VCaP (cell line): ENCODE results near the gene SRSF3.
"Not testable (repeated sequence)": the region's sequence is repeated elsewhere in the genome, so short reads cannot be mapped to it uniquely, and the experiment has no call there.

Experiments used
- H3K27ac ChIP-seq: fragments of 450-650 bp; 2 replicates; pipeline ENCODE4 v1.5.1; 2017
- CTCF ChIP-seq: fragments of 450-650 bp; conservative IDR thresholded peaks from 2 replicates; pipeline ENCODE4 v1.5.1; 2017; ENCODE audit warnings: mild to moderate bottlenecking, moderate library complexity

The SRSF3 gene

DNA sequence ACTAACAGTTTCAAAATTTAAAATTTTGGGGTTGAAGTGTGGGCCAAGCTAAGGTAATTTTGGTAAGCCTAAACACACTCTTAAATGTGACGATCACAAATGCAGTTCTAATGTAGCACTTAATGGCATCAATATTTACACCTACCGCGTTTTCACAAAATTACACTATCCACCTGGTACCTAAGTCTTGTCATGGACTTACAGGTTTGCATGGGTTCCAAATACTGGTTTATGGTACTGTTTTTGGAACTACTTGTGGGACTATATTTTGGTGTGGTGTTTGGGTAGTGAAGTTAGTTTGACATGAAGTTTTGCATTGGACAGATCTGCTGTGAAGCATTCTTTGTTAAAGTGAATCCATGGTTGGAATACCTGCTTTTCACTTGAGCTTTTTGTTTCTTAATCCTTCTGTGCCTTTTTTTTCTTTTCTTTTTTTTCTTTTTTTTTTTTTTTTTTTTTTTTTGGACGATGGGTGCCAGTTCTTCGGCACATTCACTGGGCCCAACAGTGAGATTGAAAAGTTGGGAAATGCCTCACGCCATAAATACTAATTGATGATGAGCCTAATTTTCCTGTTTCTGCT, 6.5 kb downstream of the SRSF3 start:
- H3K27ac ChIP-seq, result no peak overlapping the region
- no peak for TF ChIP-seq CTCF

DNA sequence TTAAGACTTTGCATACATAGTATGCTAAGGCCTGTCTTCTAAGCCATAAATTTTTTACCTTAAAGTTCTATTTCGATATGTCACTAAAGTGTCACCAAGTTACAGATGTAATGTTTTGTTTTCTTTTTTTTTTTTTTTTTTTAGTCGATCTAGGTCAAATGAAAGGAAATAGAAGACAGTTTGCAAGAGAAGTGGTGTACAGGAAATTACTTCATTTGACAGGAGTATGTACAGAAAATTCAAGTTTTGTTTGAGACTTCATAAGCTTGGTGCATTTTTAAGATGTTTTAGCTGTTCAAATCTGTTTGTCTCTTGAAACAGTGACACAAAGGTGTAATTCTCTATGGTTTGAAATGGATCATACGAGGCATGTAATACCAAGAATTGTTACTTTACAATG, 7.7 kb downstream of the SRSF3 start:
- H3K27ac ChIP-seq, result not testable (repeated sequence)

DNA sequence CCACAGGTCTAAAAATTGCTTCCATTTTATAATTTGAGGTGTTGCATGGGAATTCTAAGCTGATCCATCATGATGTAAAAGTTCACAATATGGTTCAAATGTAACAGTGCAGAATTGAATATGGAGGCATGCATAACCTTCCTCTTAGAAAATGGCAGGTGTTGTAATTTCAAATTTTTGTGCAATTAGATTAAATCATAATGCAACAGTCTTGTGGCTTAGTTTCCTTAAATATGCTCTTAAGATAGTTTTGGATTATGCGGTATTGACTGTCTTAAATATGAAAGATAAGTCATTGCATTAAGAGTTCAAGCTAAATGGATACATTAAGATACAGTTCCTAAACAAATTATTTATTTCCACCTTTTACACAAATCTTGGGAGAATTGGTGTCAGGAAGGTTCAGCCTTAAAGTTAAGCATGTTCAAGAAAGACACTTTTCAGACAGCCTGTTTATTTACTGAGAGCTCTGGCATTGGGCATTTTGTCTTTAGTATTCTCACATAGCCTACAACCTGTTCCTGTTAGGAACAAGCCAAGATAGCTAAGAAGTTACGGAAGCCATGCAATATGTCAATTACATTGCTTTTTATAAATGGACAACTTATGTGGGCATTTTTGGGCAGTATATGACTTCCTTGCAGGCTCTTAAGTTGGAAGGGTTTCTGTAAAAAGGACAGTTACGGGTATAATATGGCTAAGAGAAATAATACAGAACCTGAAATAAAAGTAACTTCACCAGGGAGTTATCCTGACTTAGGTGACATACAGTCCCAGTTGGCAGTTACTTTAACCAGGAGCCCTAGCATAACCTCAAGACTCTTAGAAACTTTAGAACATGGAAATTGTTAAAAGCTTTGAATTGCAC, 9.3 kb downstream of the SRSF3 start:
- H3K27ac ChIP-seq, result no peak overlapping the region
- no peak for TF ChIP-seq CTCF

DNA sequence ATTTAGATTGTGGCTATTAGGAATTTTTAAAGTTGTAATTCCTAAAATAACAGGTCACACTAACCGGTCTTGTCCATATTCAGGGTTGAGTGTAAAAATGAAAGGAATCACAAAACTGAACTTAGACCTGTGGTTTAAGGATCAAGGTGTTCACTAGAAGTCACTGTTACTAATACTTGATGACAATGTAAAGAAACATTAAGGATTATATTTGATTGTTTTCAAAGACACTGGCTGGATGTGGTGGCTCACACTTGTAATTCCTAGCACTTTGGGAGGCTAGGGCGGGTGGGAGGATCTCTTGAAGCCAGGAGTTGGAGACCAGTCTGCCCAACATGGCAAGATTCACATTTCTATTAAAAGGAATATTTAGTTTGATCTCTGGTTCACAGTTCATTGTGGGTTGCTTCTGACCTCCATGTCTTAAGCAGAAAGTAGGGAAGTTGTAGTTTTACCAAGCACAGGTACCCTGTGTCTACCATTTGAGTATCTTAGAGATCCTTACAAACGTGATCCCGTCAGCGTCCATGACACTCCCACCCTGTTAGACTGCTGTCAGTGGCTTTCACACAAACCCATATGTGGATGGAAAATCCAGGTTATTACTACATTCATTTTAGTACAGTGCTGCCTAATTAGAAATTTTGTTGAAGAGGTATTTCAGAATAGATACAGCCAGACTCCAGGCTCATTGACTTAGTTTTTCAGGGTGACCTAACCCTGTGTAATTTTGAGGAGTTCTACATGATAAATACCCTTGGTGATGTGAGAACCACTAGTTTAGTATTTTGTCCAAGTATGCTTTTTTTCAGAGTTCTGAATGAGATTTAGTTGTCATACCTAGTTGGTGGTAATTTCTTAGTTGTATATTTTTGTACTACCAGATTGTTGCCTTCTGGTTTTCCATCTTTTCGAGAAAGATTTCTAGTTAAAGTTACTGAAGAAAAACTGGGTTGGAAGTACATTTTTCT, 10.2 kb downstream of the SRSF3 start:
- TF ChIP-seq CTCF, result no peak
- no peak overlapping the region for H3K27ac ChIP-seq

DNA sequence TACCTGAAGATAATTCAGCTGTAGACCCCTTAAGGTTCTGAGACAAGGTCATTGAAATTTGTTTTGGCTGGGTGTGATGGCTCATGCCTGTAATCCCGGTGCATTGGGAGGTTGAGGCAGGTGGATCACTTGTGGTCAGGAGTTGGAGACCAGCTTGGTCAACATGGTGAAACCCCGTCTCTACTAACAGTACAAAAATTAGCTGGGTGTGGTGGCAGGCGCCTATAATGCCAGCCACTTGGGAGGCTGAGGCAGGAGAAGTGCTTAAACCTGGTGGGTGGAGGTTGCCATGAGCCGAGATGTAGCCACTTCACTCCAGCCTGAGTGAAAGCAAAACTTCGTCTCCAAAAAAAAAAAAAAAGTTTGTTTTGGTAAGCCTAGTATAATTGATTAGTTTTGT, 11.0 kb downstream of the SRSF3 start:
- H3K27ac ChIP-seq, result no peak overlapping the region
- no peak for TF ChIP-seq CTCF

GRCh38 chr6:36605560-36606391, 11.6 kb downstream of the SRSF3 start:
- no peak overlapping the region for H3K27ac ChIP-seq
- TF ChIP-seq CTCF, result 0 out of 2 replicates have a peak, but pooled peaks have one; percentile 15

DNA sequence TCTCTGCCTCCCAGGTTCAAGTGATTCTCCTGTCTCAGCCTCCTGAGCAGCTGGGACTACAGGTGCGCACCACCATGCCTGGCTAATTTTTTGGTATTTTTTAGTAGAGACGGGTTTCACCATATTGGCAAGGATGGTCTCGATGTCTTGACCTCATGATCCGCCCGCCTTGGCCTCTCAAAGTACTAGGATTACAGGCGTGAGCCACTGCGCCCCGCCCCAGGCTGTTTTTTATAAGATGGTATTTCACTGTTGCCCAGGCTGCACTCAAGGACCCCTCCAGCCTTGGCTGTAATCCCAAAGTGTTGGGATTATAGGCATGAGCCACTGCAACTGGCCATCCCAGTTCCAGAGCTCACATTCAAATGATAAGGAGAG, 13.1 kb downstream of the SRSF3 start:
- H3K27ac ChIP-seq, result not testable (repeated sequence)
